ENCODE results near the gene UBR7. TPM values are rescaled to one million over a fixed set of nuclear protein-coding genes. Genes with fewer than 3 reads are reported as not detected.

The UBR7 gene
- total and polyA plus RNA-seq, 2 experiments from 2014 or later = 12.4 to 45.3 TPM

GRCh38 chr14:93200553-93200952 is 6.5 kb upstream of the UBR7 start:
- H3K27ac ChIP-seq (ENCODE audit: low read depth) = 0 out of 2 replicates have a peak overlapping the region, but pooled peaks have one; percentile 45
- TF ChIP-seq ZNF462 (CRISPR knock-in tag; IDR thresholded peaks at IDR 0.05) (no peak), ZNF331 (CRISPR knock-in tag; IDR thresholded peaks at IDR 0.05; ENCODE audit: low read depth) (no peak), REST (IDR thresholded peaks at IDR 0.05; ENCODE audit: unreplicated experiment) (no peak), EZH2 (IDR thresholded peaks at IDR 0.05; ENCODE audit: low read depth, unreplicated experiment) (no peak), CREB1 (CRISPR knock-in tag; IDR thresholded peaks at IDR 0.05; ENCODE audit: low read depth) (no peak), CTCF (conservative IDR thresholded peaks at IDR 0.05; ENCODE audit: low read depth in 2 of 2) (no peak)
- Mint-ChIP-seq H3K9me3 (no peaks in the 10 kb centered on the region), H3K36me3 (ENCODE audit: low read depth) (no peaks in the 10 kb centered on the region), H3K27ac (no peak overlapping the region), H3K4me3 (no peak overlapping the region), H3K4me1 (no peaks in the 10 kb centered on the region), H3K27me3 (ENCODE audit: insufficient read depth, low read depth, poor library complexity) (no peaks in the 10 kb centered on the region)
- H3K4me3 ChIP-seq = no peak overlapping the region
- H3K4me1 ChIP-seq (ENCODE audit: insufficient read depth) = no peaks in the 10 kb centered on the region
- H3K4me2 ChIP-seq = no peak overlapping the region
- no peaks in the 10 kb centered on the region for H3K36me3 ChIP-seq (ENCODE audit: insufficient read depth)
- DNase-seq (ENCODE audit: low spot score) (peak; percentile 33), ATAC-seq (peak; percentile 72)
- H4K20me1 ChIP-seq (replicated peaks; ENCODE audit: insufficient read depth) = no peaks in the 10 kb centered on the region
- no peaks in the 10 kb centered on the region for H3F3A ChIP-seq (replicated peaks; ENCODE audit: low read depth)
- H3K79me2 ChIP-seq (replicated peaks; ENCODE audit: insufficient read depth) = peaks cover 4% of the 10 kb centered on the region; the same call in 1 of the 2 replicates
- no peaks in the 10 kb centered on the region for H3K9me2 ChIP-seq (ENCODE audit: insufficient read depth)
- no peak overlapping the region for H2AFZ ChIP-seq
- H3K27me3 ChIP-seq (ENCODE audit: insufficient read depth) = no peaks in the 10 kb centered on the region

Measured in GM23338 (cell line).